ENCODE data around the gene TMEM253.

TMEM253 gene

DNA sequence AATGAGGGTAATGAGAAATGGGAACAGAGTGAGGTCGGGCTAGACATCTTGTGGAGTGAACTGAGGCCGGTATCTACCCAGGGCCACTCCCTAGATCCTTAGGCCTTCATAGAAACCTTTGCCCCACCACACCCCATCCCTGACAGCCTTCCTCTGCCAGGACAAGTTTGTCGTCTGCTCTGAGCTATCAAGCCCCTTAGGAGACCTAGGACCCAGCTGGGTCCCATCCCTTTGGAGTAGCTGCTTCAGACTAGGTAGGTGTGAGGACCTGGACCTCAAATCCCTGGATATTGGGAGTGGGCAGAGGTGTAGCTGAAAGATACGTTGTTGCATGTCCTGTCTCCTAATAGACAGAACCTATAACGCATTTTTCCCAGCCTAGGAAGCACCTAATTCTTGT is at the start of gene TMEM253:
TMEM253 (plus strand) TSS at position 136 of the 400 bp plus-strand sequence. CDS start 278 bp downstream, outside the sequence.
- peak in 1 of 2 experiments; percentile 21 for DNase-seq
- TF ChIP-seq POLR2A (IDR thresholded peaks at IDR 0.05; ENCODE audit: low read length): no peak
- TF ChIP-seq GATA1 (IDR thresholded peaks at IDR 0.05; ENCODE audit: low read depth, low read length): no peak

GRCh38 chr14:21053184-21054122 is 47.4 kb upstream of the TMEM253 start:
- no peak for TF ChIP-seq GATA1 (IDR thresholded peaks at IDR 0.05; ENCODE audit: low read depth, low read length)
- TF ChIP-seq POLR2A (IDR thresholded peaks at IDR 0.05; ENCODE audit: low read length): no peak
- no peak for DNase-seq

DNA sequence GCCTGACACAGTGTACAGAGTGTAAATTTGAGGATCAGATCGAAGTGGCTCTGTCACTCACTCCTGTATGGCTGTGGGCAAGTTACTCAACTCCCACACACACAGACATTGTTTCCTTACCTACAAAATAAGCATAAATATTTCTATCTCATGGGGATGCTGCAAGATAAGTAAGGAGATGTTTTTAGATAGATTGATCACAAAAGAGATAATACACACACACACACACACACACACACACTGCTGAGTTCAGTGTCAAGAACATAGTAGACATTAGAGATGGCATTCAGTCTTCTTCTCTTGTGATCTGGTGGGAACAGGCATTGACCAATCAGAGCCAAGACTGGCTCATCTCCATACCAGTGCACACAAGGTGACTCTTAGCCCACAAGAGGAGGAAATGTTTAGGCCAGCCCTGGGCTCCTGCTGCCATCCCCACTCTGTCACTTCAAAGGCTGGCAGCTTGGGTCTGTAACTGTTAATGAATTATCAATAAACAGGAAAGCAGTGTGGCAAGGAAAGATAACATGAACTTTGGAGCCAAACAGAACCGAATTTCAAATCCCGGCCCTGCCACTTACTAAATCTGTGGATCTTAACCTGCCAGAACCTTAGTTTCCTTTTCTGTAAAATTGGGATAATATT is 46.6 kb upstream of the TMEM253 start:
- no peak for DNase-seq
- TF ChIP-seq GATA1 (IDR thresholded peaks at IDR 0.05; ENCODE audit: low read depth, low read length) (no peak), POLR2A (IDR thresholded peaks at IDR 0.05; ENCODE audit: low read length) (no peak)

GRCh38 chr14:21054768-21055145 is 46.1 kb upstream of the TMEM253 start:
- TF ChIP-seq GATA1 (IDR thresholded peaks at IDR 0.05; ENCODE audit: low read depth, low read length) (no peak), POLR2A (IDR thresholded peaks at IDR 0.05; ENCODE audit: low read length) (no peak)
- no peak for DNase-seq

- no peak for DNase-seq
- TF ChIP-seq GATA1 (IDR thresholded peaks at IDR 0.05; ENCODE audit: low read depth, low read length): no peak
Measured at GRCh38 chr14:21055432-21056117, 45.3 kb upstream of the TMEM253 start.

DNA sequence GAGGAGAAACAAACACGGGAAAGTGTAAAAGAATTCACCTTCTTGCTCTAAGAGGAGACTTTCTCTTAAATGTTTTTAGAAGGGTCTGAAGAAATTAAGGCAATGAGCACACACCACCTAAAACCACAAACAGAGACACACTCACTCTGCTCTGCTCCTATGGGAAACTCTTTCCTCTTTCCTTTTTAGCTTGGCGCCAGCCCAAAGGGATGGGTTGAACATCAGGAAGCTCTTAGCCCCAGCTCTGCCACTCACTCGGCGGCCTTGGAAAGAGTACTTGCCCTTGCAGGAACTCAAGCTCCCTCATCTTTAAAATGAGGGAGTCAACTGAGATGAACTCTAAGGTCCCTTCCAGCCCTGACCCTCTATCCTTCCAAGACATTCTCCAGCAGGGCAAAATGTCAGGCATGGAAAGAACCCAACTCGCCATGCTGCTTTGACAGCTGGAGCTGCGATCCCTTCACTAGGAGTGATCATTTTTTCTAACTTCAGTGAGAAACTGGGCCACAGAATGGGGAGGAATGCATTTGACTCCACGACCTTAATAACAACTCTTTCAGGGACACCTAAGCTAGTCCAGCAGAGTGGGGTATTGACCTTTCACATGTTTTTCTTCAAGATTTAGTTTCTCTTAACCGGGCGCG is 44.2 kb upstream of the TMEM253 start:
- TF ChIP-seq POLR2A (IDR thresholded peaks at IDR 0.05; ENCODE audit: low read length): no peak
- no peak for TF ChIP-seq GATA1 (IDR thresholded peaks at IDR 0.05; ENCODE audit: low read depth, low read length)
- DNase-seq: no peak

DNA sequence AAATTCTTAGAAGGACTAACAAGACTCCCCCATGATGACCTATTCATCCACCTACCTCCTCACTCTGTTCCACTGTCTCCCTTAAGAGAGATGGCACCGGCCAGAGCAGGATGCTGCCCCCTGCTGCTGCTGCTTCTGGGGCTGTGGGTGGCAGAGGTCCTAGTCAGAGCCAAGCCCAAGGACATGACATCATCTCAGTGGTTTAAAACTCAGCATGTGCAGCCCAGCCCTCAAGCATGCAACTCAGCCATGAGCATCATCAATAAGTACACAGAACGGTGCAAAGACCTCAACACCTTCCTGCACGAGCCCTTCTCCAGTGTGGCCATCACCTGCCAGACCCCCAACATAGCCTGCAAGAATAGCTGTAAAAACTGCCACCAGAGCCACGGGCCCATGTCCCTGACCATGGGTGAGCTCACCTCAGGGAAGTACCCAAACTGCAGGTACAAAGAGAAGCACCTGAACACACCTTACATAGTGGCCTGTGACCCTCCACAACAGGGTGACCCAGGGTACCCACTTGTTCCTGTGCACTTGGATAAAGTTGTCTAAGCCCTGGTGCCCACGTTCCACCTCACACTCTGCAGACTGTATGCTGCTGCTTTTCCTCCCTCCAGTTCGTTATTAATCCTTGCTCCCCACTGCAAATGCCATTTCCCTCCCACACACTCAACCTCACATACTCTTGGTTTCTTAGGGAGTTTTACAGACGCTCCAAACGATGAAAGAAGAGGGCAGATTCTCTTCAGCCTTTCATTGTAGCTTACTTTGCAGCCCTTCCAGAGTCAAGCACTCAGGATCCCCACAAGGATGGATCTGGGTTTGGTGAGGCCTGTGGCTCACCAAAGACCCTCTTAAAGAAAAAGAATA is 42.8 kb upstream of the TMEM253 start, which contains the start of gene RNASE8:
RNASE8 (plus strand) TSS at position 20 of the 873 bp plus-strand sequence; CDS start at position 91, 71 bp downstream.
- no peak for DNase-seq
- no peak for TF ChIP-seq POLR2A (IDR thresholded peaks at IDR 0.05; ENCODE audit: low read length)
- no peak for TF ChIP-seq GATA1 (IDR thresholded peaks at IDR 0.05; ENCODE audit: low read depth, low read length)

- TF ChIP-seq GATA1 (IDR thresholded peaks at IDR 0.05; ENCODE audit: low read depth, low read length) (no peak), POLR2A (IDR thresholded peaks at IDR 0.05; ENCODE audit: low read length) (no peak)
Measured at GRCh38 chr14:21058903-21059302, 42.0 kb upstream of the TMEM253 start.

GRCh38 chr14:21059842-21060613 is 40.8 kb upstream of the TMEM253 start:
- TF ChIP-seq POLR2A (IDR thresholded peaks at IDR 0.05; ENCODE audit: low read length): no peak
- no peak for TF ChIP-seq GATA1 (IDR thresholded peaks at IDR 0.05; ENCODE audit: low read depth, low read length)
- no peak for DNase-seq

More at GRCh38 chr14:21058903-21059302, 42.0 kb upstream of the TMEM253 start:
- DNase-seq: no peak

DNA sequence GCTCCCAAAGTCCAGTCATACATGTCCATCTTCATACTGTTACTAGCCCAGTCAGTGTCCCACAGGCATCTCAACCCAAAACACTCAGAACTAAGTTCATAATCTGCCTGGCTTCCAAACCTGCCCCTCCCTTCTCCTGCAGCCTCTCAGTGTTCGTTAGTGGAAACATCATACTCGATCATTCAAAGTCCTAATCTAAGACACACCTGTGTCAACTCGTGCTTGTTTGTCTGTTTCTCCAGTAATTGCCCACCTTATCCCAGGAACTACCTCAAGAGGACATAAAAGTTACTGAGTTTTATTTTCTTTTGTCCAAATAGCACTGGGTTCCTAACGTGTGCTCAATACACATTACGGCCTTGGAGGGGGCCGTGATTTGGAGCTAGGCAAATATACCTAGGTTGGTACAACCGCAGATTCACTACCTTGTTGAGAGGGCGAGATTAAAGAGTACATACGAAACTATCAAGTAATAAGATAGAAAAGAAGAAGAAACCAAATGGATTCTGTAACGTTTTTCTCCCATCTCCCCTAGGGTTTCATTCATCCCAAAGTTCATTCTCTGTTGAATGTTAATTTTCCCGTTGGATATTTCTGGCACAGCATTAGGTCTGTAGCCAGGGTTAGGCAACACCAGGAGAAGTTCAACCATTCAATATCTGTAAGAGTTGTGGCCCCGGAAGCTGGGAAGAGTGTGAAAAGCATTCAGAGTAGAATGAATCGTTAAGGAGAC is 40.1 kb upstream of the TMEM253 start:
- no peak for DNase-seq
- TF ChIP-seq POLR2A (IDR thresholded peaks at IDR 0.05; ENCODE audit: low read length) (no peak), GATA1 (IDR thresholded peaks at IDR 0.05; ENCODE audit: low read depth, low read length) (no peak)

- no peak for DNase-seq
- TF ChIP-seq GATA1 (IDR thresholded peaks at IDR 0.05; ENCODE audit: low read depth, low read length) (no peak), POLR2A (IDR thresholded peaks at IDR 0.05; ENCODE audit: low read length) (no peak)
Measured at GRCh38 chr14:21061347-21061668, 39.6 kb upstream of the TMEM253 start.
